ENCODE results near the gene OPRL1. TPM values are rescaled to one million over a fixed set of nuclear protein-coding genes. Genes with fewer than 3 reads are reported as not detected.

OPRL1 gene
- polyA plus RNA-seq, 1 of the 3 experiments (the other 2 are of a cell fraction) = 1.8 TPM

- H3K4me3 ChIP-seq (ENCODE audit: low read depth in 2 of 2, low read length in 1 of 2) = no peak overlapping the region
- peaks cover 0 to 13% of the 10 kb centered on the region in 2 experiments; a peak in 1 of 4 replicates for H3K4me1 ChIP-seq (ENCODE audit: control insufficient read depth in 1 of 2, insufficient read depth in 2 of 2, low read depth in 1 of 2, low read length in 1 of 2)
- no peak overlapping the region for H3K27ac ChIP-seq (ENCODE audit: low read depth in 2 of 2, low read length in 1 of 2)
- peaks cover 10% of the 10 kb centered on the region for H3F3A ChIP-seq (replicated peaks; ENCODE audit: insufficient read depth)
- POLR2A ChIA-PET = interaction anchor here (0.9 kb wide), 1 partner anchor 60 kb away, joined by 4 read pairs; the partner anchor contains the start of gene PRPF6
- 0 out of 2 replicates have a peak, but pooled peaks cover 8% of the 10 kb centered on the region for H4K20me1 ChIP-seq (ENCODE audit: insufficient read depth)
- H2AFZ ChIP-seq (ENCODE audit: low read depth) = no peak overlapping the region
- H3K9me3 ChIP-seq = no peaks in the 10 kb centered on the region
- H3K9ac ChIP-seq = no peak overlapping the region
- H3K36me3 ChIP-seq (replicated peaks in 1 of 2; ENCODE audit: control insufficient read depth in 1 of 2, insufficient read depth in 2 of 2, low read length in 1 of 2) = peaks cover 0 to under 1% of the 10 kb centered on the region in 2 experiments
- no peak for DNase-seq
- H3K9me2 ChIP-seq = no peaks in the 10 kb centered on the region
- TF ChIP-seq CTCF (IDR thresholded peaks at IDR 0.05) = no peak
- TF ChIP-seq SIN3A (IDR thresholded peaks at IDR 0.05; ENCODE audit: borderline replicate concordance, low read depth, low read length) = no peak
- no peak for TF ChIP-seq JUND (IDR thresholded peaks at IDR 0.05)
- TF ChIP-seq PBX3 (IDR thresholded peaks at IDR 0.05) = no peak
- no peak for TF ChIP-seq MEF2A (IDR thresholded peaks at IDR 0.05; ENCODE audit: borderline replicate concordance, low read depth)
- TF ChIP-seq MAX (IDR thresholded peaks at IDR 0.05; ENCODE audit: low read depth) = no peak
- no peak for TF ChIP-seq CHD2 (IDR thresholded peaks at IDR 0.05; ENCODE audit: low read length, partially characterized antibody)
- no peak for TF ChIP-seq RAD21 (IDR thresholded peaks at IDR 0.05; ENCODE audit: low read length)
- no peak for TF ChIP-seq GATA2 (CRISPR knock-in tag; IDR thresholded peaks at IDR 0.05)
- TF ChIP-seq GABPA (IDR thresholded peaks at IDR 0.05; ENCODE audit: low read depth) = no peak
- TF ChIP-seq NFIC (IDR thresholded peaks at IDR 0.05; ENCODE audit: borderline replicate concordance) = no peak
- no peak for TF ChIP-seq IRF3 (IDR thresholded peaks at IDR 0.05; ENCODE audit: low read depth, low read length)
- no peak for TF ChIP-seq RCOR1 (IDR thresholded peaks at IDR 0.05; ENCODE audit: low read length)
- TF ChIP-seq MXI1 (IDR thresholded peaks at IDR 0.05; ENCODE audit: low read depth, low read length) = no peak
- H3K27me3 ChIP-seq (ENCODE audit: insufficient read depth) = no peaks in the 10 kb centered on the region
- H3K4me2 ChIP-seq = no peak overlapping the region
- no peaks in the 10 kb centered on the region for H3K79me2 ChIP-seq (ENCODE audit: insufficient read depth)
- CTCF ChIA-PET = interaction anchor here (0.8 to 7.7 kb wide), 17 partner anchors 12 to 732 kb away, joined by 3 to 85 read pairs (median 10); partner anchors contain the start of genes LKAAEAR1, OPRL1, PRPF6 and RGS19
- WGBS (ENCODE audit: low lambda C conversion rate) = 79% methylated on average over 8 of the region's 12 CpGs
Observed at GRCh38 chr20:64040231-64041039, 39.4 kb upstream of the OPRL1 start.
